ENCODE results near the gene SCG3.

GRCh38 chr15:51667478-51667877 is 13.8 kb upstream of the SCG3 start:
- TF ChIP-seq POLR2A (IDR thresholded peaks at IDR 0.05), result no peak
- TF ChIP-seq, protein P1, sequence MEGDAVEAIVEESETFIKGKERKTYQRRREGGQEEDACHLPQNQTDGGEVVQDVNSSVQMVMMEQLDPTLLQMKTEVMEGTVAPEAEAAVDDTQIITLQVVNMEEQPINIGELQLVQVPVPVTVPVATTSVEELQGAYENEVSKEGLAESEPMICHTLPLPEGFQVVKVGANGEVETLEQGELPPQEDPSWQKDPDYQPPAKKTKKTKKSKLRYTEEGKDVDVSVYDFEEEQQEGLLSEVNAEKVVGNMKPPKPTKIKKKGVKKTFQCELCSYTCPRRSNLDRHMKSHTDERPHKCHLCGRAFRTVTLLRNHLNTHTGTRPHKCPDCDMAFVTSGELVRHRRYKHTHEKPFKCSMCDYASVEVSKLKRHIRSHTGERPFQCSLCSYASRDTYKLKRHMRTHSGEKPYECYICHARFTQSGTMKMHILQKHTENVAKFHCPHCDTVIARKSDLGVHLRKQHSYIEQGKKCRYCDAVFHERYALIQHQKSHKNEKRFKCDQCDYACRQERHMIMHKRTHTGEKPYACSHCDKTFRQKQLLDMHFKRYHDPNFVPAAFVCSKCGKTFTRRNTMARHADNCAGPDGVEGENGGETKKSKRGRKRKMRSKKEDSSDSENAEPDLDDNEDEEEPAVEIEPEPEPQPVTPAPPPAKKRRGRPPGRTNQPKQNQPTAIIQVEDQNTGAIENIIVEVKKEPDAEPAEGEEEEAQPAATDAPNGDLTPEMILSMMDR (IDR thresholded peaks at IDR 0.05), result no peak
- TF ChIP-seq POLR2AphosphoS5 (IDR thresholded peaks at IDR 0.05), result no peak
- no peak for TF ChIP-seq EP300 (IDR thresholded peaks at IDR 0.05)
